G401.6 (cell line): ENCODE results near the gene HYAL1.

Source experiments
- FAIRE-seq: peaks from 2 replicates; lab custom pipeline; 2012; peaks lifted over from hg19 to GRCh38; lab: Jason Lieb, UNC

HYAL1 gene, protein sequence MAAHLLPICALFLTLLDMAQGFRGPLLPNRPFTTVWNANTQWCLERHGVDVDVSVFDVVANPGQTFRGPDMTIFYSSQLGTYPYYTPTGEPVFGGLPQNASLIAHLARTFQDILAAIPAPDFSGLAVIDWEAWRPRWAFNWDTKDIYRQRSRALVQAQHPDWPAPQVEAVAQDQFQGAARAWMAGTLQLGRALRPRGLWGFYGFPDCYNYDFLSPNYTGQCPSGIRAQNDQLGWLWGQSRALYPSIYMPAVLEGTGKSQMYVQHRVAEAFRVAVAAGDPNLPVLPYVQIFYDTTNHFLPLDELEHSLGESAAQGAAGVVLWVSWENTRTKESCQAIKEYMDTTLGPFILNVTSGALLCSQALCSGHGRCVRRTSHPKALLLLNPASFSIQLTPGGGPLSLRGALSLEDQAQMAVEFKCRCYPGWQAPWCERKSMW

DNA sequence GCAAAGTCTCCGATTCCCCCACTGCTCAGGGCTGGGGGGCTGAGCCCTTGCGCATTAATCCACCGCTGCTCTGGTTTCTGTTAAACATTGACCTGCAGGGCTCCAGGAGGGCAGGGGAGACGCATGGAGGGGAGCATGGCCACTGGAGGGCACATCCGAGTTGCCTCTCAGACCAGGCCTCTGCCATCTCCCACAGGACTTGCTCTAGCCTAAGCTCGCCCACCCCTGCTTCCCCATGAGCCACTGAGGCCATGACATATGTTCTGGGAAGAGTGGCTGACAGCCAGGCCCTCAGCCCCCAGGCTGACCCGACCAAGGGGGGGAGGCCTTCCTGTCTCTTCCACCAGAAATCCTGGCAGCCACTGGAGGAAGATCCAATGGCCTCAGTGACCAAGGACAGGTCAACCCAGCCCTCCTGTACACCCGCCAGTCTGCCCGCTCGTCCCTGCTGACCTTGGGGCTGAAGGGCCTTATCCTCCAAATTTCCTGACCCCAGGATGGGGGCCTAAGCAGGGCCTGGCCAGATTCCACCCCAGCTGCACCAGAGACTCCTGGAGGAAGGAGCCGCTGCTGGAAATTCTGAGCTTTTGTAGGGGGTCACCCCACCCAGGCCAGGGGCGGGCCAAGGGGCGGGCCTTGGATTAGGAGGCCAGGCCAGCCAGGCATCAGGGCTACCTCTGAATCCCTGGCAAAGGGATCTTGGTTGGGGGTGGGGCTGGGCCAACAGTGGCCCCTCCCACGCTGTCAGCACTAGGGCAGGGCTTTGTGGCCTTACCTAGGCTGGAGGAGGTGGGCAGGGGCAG, at the start of gene HYAL1:
HYAL1 (minus strand) TSS at position 562 of the 803 bp plus-strand sequence. CDS start 618 bp downstream, outside the sequence.
- FAIRE-seq, result no peak

DNA sequence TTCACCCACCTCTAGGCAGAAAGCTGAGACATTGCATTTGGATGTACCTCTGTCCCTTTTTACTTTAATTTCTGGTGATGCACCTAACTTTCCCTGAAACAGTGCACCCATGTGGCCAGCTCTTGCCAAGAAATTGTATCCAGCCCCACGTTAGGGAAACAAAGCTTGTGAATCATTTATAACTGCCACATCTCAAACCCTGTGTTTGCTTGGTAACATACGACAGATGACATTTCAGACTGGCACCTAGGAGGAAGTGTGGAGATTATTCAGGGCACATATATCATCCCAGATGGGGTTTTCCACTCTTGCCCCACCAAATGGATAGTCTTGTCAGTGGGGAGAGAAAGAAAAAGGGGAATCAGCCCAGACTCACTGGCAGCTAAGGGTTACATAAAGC, 49.4 kb upstream of the HYAL1 start:
- FAIRE-seq, result no peak

DNA sequence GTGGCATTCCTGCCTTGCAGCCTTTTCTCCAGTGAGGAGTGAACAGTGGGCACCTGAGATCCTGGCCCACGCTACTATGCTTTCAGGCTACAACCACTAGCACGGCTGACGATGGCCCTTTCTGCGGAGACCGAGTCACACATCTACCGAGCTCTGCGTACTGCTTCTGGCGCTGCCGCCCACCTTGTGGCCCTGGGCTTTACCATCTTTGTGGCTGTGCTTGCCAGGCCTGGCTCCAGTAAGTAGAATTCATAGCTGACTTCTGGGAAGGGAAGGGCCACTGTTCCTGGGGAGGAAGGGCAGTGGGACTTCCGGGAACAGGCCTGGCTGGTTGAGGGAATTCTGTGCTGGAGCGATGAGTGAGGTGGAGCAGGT, 47.9 kb upstream of the HYAL1 start:
- no peak for FAIRE-seq

DNA sequence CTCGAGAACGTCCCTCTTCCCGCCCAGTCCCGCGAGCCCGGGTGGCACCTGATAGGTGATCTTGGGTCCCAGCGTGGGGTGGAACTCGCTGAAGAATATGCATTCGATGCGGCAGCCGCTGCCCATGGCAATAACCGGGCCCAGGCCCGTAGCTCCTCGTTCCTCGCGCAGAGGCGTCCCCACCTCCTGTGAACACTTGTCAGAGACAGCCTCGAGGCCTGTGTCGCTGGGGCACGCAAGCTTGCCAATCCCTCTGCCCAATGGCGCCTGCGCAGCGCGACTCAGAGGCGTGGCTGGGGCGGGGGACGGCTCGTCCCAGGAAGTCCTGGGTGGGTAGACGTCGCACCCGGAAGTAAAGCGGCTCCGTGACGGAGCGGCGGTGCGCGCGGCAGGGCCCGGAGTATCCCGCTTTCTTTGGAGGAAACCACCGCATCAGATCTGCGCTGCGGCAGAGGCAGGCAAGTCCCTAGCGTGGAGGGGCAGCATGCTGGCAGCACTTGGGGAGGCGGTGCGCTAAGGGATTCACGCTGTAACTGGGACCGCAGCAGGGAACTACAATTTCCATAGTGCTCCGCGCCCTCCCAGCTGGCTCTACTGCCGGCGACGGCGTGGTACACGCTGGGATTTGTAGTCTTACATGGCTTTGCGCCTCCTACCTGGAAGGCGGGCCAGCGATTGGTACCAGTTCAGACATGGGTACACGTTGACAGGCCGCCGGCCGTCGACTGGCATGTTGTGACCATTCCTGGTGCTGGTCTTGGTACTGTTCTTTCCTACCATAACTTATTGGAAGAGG, 47.4 kb upstream of the HYAL1 start, which contains the start of the genes CYB561D2 and NPRL2:
CYB561D2 (plus strand) TSS at position 336 of the 796 bp plus-strand sequence. CDS start 572 bp downstream, outside the sequence.
NPRL2 (minus strand) TSS at position 249 of the 796 bp plus-strand sequence; CDS start at position 126, 123 bp downstream.
- FAIRE-seq, result peak; percentile 74

DNA sequence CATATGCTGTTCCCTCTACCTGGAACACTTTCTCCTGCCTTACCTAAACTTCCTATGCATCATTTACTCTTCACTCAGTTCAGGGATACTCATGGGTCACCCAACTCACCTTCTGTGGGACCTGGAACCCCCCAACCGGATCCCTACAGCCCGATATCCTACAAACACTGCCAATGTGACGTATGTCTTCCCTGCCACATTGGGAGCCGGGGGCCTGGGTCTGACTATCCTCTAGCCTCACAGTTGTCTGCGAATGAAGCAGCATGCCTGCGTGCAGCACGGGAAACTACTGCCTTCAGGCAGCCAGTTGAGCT, 46.8 kb upstream of the HYAL1 start:
- FAIRE-seq, result no peak

DNA sequence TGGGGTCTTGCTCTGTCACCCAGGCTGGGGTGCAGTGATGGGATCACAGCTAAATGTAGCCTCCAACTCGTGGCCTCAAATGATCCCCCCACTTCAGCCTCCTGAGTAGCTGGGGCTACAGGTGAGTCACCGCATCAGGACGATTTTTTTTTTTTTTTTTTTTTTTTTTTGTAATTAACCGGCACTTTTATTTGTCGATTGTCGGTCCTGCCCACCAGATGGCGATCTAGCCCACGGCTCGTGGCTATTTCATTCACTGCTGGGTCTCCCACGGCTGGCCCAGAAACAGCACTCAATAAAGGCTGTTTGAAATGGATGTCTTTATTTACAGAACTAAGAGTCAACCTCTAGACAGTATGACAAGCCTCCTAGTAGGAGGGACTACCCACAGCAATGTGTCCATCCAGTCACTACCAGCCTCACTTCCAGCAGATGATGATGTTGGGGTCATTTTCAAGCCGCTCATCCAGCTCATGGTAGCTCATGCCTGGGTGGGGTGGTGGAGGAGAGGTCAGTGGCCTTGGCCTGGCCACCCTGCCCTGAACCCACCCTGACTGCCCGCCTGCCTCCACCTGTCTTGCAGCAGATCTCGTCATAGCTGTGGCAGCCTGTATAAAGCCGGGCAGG, 43.9 kb upstream of the HYAL1 start:
- peak; percentile 91 for FAIRE-seq

DNA sequence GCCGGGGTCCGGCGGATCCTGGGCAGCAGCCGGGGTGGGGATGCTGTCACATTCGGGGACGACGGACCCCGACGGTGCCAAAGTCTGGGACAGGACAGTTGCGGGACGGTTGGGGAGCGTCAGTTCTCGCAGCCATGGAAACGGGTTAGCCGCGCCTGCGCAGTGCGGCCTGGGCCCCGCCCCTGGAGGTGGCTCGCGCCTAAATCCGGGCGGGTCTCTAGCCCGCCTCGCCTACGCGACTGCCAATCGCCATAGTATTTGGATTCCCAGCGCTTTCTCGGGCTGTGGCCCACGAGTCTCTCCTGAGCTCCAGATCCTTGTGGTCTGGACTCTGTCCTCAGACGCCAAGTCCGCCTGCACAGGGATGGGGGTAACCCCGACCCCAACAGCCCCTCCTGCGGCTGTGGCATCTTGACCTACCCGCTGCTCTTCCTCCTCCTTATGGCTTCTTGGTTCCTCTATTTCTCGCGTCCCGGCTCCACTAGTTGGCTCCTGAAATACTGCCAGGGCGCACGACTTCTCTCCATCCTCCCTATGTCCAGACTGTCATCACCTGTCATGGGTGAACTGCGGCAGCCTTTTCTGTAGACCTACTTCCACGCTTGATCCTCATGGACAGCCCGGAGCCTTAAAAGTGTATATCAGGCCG, 42.3 kb upstream of the HYAL1 start, which contains the start of gene ZMYND10:
ZMYND10 (minus strand) TSS at position 147 of the 649 bp plus-strand sequence. CDS start 153 bp downstream, outside the sequence.
- no peak for FAIRE-seq

DNA sequence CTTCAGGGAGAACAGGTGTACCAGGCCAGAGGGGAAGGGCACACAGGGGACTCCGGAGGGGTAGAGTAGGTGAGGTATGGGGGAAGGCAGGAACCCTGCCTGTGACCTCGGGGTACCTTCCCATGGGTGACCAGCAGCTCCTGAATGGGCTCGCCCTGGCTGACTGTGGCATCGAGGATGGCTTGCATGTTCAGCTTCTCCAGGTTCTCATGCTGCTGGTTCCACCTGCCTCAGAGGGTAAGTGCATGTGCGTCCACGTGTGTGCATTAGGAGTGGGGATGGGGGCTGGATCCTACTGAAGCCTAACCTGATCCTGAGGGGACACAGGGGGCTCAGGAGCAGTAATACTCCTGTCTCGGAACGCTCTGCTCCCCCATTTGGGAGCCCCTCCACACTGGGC, 41.6 kb upstream of the HYAL1 start:
- no peak for FAIRE-seq

DNA sequence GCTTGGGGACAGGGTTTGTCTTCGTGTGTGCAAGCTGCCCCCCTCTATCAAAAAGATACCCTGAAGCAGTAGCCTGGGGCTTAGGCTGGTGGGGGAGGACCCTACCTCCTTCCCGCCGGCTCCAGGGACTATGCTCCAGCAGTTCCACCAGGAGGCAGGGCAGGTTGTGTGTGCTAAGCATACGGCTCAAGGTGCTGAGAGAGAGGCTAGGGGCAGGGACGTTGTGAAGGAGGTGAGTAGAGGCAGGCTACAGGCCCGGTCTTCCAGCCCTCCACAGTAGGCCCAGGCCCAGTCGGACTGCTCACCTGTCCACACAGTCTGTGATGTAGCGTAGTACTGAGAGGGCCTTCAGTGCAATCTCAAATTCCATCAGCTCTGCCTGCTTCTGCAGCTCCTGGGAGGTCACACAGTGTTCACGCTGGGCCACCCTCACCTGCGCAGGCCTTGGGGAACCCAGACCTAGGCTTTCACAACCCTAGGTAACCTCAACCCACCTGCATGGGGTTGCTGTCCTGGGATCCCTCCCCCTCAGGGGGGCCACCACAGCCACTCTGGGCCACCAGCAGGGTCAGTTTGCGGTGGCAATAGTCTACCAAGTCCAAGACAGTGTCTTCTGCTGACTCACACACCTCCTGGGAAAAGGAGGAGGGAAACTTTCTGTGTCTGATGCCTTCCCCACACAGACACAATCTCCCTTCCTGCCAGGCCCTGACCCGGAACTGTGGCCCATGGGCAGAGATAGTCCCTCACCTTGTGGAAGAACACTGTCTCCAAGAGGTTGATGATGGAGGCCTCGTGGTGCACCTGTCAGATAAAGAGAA, 39.6 kb upstream of the HYAL1 start:
- FAIRE-seq, result no peak

DNA sequence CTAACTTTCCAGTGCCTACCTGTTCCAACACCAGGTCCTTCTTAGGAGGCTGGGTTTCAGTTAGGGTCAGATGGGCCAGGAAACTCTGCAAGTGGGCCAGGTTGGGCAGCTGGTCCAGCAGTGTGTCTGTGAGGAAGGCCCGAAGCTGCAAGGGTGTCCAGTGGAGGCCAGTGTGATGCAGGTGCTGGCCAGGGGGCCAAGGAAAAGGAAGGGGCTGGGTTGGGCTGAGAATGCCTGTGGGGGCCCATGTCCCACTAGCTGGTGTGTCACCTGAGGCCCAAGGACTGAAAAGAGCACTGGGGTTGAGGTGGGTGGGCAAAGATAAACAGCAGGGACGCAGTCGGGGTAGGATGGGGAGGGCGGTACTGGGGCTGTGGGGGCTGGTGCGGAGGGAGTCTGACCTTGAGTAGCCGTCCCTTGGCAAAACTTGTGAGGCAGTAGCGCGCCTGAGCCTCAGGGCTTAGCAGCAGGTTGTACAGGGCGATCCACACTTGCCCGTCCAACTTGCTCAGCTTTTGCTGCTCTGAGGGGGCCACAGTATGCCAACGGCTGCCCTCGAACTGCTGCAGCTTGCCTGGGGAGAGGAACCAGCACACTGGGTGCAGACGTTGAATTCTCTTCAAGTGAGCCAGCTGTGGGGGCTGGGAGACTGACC, 38.7 kb upstream of the HYAL1 start:
- FAIRE-seq, result no peak

DNA sequence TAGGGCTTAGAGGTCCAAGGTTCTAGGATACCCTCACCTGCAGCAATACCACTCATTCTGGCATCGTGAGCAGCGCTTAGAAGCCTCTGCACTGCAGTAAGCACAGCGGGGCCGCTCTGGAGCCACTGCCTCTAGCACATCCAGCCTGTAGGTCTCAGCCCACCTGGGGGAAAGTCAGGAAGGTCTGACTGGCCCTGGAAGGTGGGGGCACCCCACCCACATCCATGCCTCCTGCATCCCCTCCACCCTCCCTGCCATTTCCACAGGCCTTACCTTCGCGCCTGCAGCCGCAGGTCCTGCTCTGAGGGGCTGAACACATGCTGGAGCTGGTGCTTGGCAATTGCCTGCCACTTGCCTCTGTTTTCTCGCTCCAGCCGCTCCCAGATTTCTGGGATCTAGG, 38.2 kb upstream of the HYAL1 start:
- no peak for FAIRE-seq

DNA sequence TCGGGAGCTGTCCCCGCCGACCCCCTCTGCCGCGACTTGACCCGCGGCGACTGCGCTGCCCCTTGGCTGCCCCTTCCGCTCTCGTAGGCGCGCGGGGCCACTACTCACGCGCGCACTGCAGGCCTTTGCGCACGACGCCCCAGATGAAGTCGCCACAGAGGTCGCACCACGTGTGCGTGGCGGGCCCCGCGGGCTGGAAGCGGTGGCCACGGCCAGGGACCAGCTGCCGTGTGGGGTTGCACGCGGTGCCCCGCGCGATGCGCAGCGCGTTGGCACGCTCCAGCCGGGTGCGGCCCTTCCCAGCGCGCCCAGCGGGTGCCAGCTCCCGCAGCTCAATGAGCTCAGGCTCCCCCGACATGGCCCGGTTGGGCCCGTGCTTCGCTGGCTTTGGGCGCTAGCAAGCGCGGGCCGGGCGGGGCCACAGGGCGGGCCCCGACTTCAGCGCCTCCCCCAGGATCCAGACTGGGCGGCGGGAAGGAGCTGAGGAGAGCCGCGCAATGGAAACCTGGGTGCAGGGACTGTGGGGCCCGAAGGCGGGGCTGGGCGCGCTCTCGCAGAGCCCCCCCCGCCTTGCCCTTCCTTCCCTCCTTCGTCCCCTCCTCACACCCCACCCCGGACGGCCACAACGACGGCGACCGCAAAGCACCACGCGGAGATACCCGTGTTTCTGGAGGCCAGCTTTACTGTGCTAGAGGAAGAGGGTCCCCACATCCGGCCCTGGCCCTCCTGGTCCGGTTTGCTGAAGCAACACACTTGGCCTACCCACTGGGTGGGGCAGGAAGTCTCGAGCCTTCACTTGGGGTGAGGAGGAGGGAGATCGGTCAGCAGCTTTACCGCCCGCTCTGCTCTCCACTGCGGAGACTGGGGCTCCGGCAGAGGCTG, 37.3 kb upstream of the HYAL1 start, which contains the start of gene RASSF1:
RASSF1 (minus strand) TSS at position 389 of the 882 bp plus-strand sequence; CDS start at position 358, 31 bp downstream.
- no peak for FAIRE-seq

DNA sequence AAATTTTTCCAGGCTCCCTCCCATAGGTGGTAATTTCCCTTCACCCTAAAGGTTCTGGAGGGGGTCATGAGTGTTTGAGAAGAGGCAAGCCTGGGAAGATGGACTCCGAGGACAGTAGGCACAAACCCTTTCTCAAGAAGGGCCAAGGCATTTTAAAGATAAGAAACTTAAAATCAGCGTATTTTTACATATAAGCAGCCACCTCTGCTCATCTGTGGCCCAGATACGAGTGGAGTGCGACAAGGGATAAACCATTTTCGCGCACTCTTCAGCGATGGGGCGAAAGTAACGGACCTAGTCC, 36.7 kb upstream of the HYAL1 start:
- no peak for FAIRE-seq

DNA sequence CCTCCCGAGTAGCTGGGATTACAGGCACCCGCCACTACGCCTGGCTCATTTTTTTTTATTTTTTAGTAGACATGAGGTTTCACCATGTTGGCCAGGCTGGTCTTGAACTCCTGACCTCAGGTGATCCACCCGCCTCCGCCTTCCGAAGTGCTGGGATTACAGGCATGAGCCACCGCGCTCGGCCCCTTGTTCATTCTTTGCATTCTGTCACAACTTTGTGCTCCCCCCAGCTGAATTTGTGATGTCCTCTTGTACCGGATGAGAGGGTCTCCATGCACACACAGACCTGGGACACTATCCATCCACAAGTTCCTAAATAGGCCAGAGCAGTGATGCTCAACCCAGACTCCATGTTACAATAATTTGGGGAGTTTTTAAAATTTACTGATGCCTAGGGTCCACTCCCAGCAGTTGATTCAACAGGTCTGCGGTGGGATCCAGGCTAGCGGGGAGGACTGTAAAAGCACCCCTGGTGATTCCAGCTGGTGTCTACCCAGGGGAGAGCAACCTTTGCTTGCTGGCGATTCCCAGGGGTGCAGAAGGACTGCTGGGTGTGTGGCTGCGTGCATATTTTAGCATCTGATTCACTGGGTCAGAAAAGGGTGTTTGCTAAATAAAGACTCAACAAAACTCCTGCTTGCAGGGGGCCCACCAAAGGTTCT, 36.2 kb upstream of the HYAL1 start:
- no peak for FAIRE-seq

DNA sequence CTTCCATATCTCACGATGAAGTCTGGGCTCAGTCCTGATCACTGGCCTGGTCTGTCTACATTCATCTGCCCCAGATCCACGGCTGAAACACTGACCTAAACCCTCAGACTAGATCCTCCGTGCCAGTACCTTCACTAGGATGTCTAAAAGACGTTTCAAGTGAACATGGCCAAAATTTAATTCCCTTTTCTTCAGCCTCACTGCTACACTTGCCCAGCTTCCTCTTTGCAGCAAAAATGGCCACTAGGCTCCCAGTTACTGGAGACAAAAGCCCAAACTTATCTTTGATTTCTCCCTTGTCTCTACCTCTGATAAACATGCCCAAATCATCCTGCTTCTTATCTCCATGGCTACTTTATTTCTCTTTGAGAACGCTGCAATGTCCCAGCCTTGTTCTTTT, 35.6 kb upstream of the HYAL1 start:
- FAIRE-seq, result no peak

DNA sequence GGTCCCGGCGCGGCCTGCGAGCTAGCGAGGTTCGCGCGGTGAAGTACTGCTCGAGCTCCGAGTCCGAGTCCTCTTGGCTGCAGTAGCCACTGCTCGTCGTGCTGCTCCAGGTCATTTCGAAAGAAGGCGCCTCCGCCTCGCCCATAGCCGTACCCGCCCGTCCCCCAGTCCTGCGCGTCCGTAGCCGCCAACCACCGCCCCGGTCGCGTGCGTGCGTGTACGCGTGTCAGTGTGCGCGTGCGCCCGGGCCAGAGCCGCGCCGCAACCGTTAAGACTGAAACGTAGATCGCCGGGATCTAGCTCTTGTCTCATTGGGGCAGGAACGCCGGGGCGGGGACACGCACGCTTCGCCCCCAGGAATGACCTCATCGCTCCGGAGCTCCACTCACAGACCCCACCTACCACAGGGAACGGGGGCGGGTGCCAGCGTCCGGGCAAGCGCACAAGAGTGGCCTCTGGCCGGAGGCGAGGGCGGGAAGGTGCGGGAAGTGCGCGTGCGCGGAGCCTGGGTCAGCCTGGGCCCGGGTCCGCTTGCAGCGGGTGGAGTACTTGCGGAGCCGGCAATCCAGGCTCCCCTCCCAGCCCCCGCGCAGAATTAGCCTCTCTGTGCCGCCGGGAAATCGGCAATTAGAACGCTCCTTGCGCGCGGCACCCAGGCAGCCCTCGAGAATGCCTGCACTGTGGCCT, 33.9 kb upstream of the HYAL1 start:
- peak; percentile 98 for FAIRE-seq

DNA sequence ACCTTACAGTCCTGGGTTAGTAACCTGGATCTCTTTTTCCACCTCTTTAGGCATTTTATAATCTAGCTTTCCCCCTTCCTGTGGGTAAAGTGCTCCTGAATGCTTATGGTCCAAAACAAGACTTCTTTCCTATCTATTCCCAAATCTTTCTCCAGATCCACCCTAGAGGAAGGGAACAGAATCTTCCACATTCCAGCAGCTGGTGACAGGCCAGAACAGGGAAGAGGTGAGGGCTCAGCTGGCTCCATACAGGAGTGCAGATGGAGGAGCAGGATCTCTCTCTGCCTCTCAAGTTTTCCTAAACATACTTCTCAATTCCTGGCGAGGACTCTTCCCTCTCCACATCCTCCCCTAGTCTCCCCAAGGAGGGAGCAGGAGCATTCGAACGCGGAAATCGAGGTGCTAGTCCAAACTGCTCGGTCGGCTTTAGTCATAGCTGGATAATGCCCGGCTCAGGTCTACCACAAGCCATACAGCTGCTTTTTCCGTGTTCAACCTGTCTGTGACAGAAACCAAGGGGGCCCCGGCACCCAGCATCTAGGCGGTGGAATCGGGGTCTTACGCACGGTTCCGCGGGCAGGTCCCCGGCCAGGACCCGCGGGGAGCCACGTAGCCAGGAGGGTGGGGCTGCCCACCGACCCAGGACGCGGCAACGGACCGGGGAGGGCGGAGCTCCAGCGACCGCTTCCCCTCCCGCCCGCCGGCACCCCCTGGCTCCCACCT, 33.2 kb upstream of the HYAL1 start:
- no peak for FAIRE-seq
